Kidney glomerular epithelial cell (primary cell): Measurements from ENCODE around the gene SMAD4.
A peak's percentile ranks its signal among the peaks of the same experiment; 100 is the strongest.

Source experiments
- DNase-seq: peaks from one replicate; lab custom pipeline; 2025; lab: John Stamatoyannopoulos, UW

The SMAD4 gene

GRCh38 chr18:51021226-51021965 lies 8.6 kb upstream of the SMAD4 start:
- no peak for DNase-seq

- DNase-seq: no peak
These were observed 4.5 kb upstream of the SMAD4 start for GRCh38 chr18:51025512-51025911.

- DNase-seq: no peak
These were observed 1.7 kb upstream of the SMAD4 start for GRCh38 chr18:51028201-51028805.

- no peak for DNase-seq
These were observed 677 bp upstream of the SMAD4 start for GRCh38 chr18:51029378-51029693.

GRCh38 chr18:51030537-51031258 lies 685 bp downstream of the SMAD4 start:
- DNase-seq: no peak

GRCh38 chr18:51032193-51032592 lies 2.2 kb downstream of the SMAD4 start:
- no peak for DNase-seq

GRCh38 chr18:51037230-51037629 lies 7.2 kb downstream of the SMAD4 start:
- DNase-seq: no peak

GRCh38 chr18:51038110-51038509 lies 8.1 kb downstream of the SMAD4 start:
- DNase-seq: no peak

GRCh38 chr18:51039138-51040112 lies 9.4 kb downstream of the SMAD4 start:
- DNase-seq: no peak

- no peak for DNase-seq
These were observed 11.8 kb downstream of the SMAD4 start for GRCh38 chr18:51041677-51042352.

GRCh38 chr18:51044928-51045585 lies 15.0 kb downstream of the SMAD4 start:
- DNase-seq: no peak

- DNase-seq: no peak
These were observed 18.2 kb downstream of the SMAD4 start for GRCh38 chr18:51048190-51048589.

GRCh38 chr18:51049137-51049536 lies 19.1 kb downstream of the SMAD4 start:
- no peak for DNase-seq

GRCh38 chr18:51051105-51051712 lies 21.2 kb downstream of the SMAD4 start:
- DNase-seq: peak; percentile 42

GRCh38 chr18:51053814-51054213 lies 23.8 kb downstream of the SMAD4 start:
- no peak for DNase-seq

GRCh38 chr18:51054764-51055163 lies 24.8 kb downstream of the SMAD4 start:
- no peak for DNase-seq

- DNase-seq: no peak
These were observed 30.0 kb downstream of the SMAD4 start for GRCh38 chr18:51059969-51060368.

GRCh38 chr18:51064256-51064655 lies 34.2 kb downstream of the SMAD4 start:
- no peak for DNase-seq

GRCh38 chr18:51066273-51066672 lies 36.3 kb downstream of the SMAD4 start:
- DNase-seq: no peak

GRCh38 chr18:51068105-51068504 lies 38.1 kb downstream of the SMAD4 start:
- DNase-seq: peak; percentile 41

GRCh38 chr18:51069885-51070284 lies 39.9 kb downstream of the SMAD4 start:
- DNase-seq: no peak
